Stimulated activated CD4-positive, alpha-beta T cell treated with anti-CD3 and anti-CD28 coated beads, Interleukin-1b, Interleukin-23, amount 100 ng/mL, for 1 hour (primary cell): ENCODE results near the gene THSD7A.

Source experiments
- DNase-seq, 2 donors: peaks; one replicate each; pipeline ENCODE4 v3.0.0-alpha.2; 2020; ENCODE audit warnings: low read depth in 2 of 2

Gene THSD7A

GRCh38 chr7:11831736-11832495 is at the start of gene THSD7A:
THSD7A (minus strand) TSS chr7:11832198; CDS start chr7:11831946, 252 bp downstream.
- no peak for DNase-seq

- DNase-seq = no peak
Observed at GRCh38 chr7:11881680-11882079, 49.7 kb upstream of the THSD7A start.

- no peak for DNase-seq
Observed at GRCh38 chr7:11875635-11876034, 43.6 kb upstream of the THSD7A start.

GRCh38 chr7:11865671-11866070 is 33.7 kb upstream of the THSD7A start:
- DNase-seq = no peak

GRCh38 chr7:11858622-11859302 is 26.8 kb upstream of the THSD7A start:
- no peak for DNase-seq

- no peak for DNase-seq
Observed at GRCh38 chr7:11858026-11858425, 26.0 kb upstream of the THSD7A start.

- DNase-seq = no peak
Observed at GRCh38 chr7:11848251-11848650, 16.3 kb upstream of the THSD7A start.

GRCh38 chr7:11847336-11847735 is 15.3 kb upstream of the THSD7A start:
- DNase-seq = no peak

GRCh38 chr7:11846361-11846955 is 14.5 kb upstream of the THSD7A start:
- DNase-seq = no peak

GRCh38 chr7:11843113-11843765 is 11.2 kb upstream of the THSD7A start:
- DNase-seq = no peak

- no peak for DNase-seq
Observed at GRCh38 chr7:11841657-11842056, 9.7 kb upstream of the THSD7A start.

- no peak for DNase-seq
Observed at GRCh38 chr7:11835260-11835659, 3.3 kb upstream of the THSD7A start.

GRCh38 chr7:11833431-11833830 is 1.4 kb upstream of the THSD7A start:
- no peak for DNase-seq

- no peak for DNase-seq
Observed at GRCh38 chr7:11831156-11831735, 752 bp downstream of the THSD7A start.

- no peak for DNase-seq
Observed at GRCh38 chr7:11830582-11831155, 1.3 kb downstream of the THSD7A start.

- no peak for DNase-seq
Observed at GRCh38 chr7:11829954-11830353, 2.0 kb downstream of the THSD7A start.

GRCh38 chr7:11819947-11820346 is 12.1 kb downstream of the THSD7A start:
- DNase-seq = no peak

- no peak for DNase-seq
Observed at GRCh38 chr7:11819271-11819670, 12.7 kb downstream of the THSD7A start.

GRCh38 chr7:11818281-11818680 is 13.7 kb downstream of the THSD7A start:
- no peak for DNase-seq

- DNase-seq = no peak
Observed at GRCh38 chr7:11817111-11817740, 14.8 kb downstream of the THSD7A start.

- DNase-seq = no peak
Observed at GRCh38 chr7:11811709-11812108, 20.3 kb downstream of the THSD7A start.
